Measurements from ENCODE around the gene GADL1.

DNA sequence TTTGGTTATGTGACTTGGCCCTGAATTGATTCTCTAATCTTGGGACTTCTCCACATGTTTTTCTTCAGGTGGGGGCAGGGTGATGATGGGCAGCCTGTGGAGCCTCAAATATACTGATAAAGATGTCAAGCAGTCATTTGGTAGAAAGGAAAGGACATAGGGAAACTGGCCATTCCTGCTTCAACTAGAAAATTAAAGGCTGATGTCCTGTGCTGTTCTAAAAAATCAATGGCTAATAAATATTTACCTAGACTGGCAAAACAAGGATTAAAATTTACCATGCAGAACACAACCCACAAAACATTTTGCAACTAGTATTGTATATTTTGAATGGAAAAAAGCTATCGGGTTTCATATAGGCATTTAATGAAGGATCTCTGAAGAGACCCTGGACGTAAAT lies 133.7 kb downstream of the GADL1 start:
- TF ChIP-seq ZNF223 (tag by site-specific recombination; IDR thresholded peaks at IDR 0.05) (no peak), TCF7L2 (IDR thresholded peaks at IDR 0.05; ENCODE audit: borderline replicate concordance, low read depth, low read length) (no peak), ZBTB8A (tag by site-specific recombination; IDR thresholded peaks at IDR 0.05) (no peak), ZNF132 (tag by site-specific recombination; IDR thresholded peaks at IDR 0.05; ENCODE audit: borderline replicate concordance) (no peak), MZF1 (tag by site-specific recombination; IDR thresholded peaks at IDR 0.05; ENCODE audit: borderline replicate concordance) (no peak), WT1 (tag by site-specific recombination; IDR thresholded peaks at IDR 0.05) (no peak), ZNF548 (tag by site-specific recombination; IDR thresholded peaks at IDR 0.05) (no peak)
- TF ChIP-seq, protein P1, sequence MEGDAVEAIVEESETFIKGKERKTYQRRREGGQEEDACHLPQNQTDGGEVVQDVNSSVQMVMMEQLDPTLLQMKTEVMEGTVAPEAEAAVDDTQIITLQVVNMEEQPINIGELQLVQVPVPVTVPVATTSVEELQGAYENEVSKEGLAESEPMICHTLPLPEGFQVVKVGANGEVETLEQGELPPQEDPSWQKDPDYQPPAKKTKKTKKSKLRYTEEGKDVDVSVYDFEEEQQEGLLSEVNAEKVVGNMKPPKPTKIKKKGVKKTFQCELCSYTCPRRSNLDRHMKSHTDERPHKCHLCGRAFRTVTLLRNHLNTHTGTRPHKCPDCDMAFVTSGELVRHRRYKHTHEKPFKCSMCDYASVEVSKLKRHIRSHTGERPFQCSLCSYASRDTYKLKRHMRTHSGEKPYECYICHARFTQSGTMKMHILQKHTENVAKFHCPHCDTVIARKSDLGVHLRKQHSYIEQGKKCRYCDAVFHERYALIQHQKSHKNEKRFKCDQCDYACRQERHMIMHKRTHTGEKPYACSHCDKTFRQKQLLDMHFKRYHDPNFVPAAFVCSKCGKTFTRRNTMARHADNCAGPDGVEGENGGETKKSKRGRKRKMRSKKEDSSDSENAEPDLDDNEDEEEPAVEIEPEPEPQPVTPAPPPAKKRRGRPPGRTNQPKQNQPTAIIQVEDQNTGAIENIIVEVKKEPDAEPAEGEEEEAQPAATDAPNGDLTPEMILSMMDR (tag by site-specific recombination; IDR thresholded peaks at IDR 0.05): no peak
- TF ChIP-seq, protein P2, sequence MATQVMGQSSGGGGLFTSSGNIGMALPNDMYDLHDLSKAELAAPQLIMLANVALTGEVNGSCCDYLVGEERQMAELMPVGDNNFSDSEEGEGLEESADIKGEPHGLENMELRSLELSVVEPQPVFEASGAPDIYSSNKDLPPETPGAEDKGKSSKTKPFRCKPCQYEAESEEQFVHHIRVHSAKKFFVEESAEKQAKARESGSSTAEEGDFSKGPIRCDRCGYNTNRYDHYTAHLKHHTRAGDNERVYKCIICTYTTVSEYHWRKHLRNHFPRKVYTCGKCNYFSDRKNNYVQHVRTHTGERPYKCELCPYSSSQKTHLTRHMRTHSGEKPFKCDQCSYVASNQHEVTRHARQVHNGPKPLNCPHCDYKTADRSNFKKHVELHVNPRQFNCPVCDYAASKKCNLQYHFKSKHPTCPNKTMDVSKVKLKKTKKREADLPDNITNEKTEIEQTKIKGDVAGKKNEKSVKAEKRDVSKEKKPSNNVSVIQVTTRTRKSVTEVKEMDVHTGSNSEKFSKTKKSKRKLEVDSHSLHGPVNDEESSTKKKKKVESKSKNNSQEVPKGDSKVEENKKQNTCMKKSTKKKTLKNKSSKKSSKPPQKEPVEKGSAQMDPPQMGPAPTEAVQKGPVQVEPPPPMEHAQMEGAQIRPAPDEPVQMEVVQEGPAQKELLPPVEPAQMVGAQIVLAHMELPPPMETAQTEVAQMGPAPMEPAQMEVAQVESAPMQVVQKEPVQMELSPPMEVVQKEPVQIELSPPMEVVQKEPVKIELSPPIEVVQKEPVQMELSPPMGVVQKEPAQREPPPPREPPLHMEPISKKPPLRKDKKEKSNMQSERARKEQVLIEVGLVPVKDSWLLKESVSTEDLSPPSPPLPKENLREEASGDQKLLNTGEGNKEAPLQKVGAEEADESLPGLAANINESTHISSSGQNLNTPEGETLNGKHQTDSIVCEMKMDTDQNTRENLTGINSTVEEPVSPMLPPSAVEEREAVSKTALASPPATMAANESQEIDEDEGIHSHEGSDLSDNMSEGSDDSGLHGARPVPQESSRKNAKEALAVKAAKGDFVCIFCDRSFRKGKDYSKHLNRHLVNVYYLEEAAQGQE (tag by site-specific recombination; IDR thresholded peaks at IDR 0.05): no peak
